A549 treated with CORT108297 at 1 μM for 4 hours (cell line): ENCODE results near the gene PKD2L1. TPM values are rescaled to one million over a fixed set of nuclear protein-coding genes. Genes with fewer than 3 reads are reported as not detected.

Source experiments
- total RNA-seq: library from RNA; stranded (reverse); fragments of 200-300 nt; extraction: Qiagen RNA extraction; gene quantifications from 5 replicates; pipeline ENCODE4 v1.2.3, GENCODE V29; 2022

PKD2L1 gene
- total RNA-seq: 0.03 to 0.07 TPM (median 0.05 TPM) in 3 of 5 replicates, not detected in the others

GRCh38 chr10:100330079-100330478, at the start of gene PKD2L1:
Gene PKD2L1 (minus strand): TSS chr10:100330228. CDS start chr10:100330103, 125 bp downstream.

GRCh38 chr10:100346765-100347567, 16.9 kb upstream of the PKD2L1 start, which contains the start of gene SCD:
Gene SCD (plus strand): TSS chr10:100347233. CDS start chr10:100347505, 272 bp downstream.

GRCh38 chr10:100286051-100287033, 43.7 kb downstream of the PKD2L1 start, which contains the start of gene BLOC1S2:
Gene BLOC1S2 (minus strand): TSS chr10:100286680. CDS start chr10:100286659, 21 bp downstream.

GRCh38 chr10:100267239-100268104, 62.6 kb downstream of the PKD2L1 start, which contains the start of gene CWF19L1:
Gene CWF19L1 (minus strand): TSS chr10:100267638. CDS start chr10:100267593, 45 bp downstream.

Other genes starting within 250 kb of the PKD2L1 start
- 0.14 to 0.32 TPM (median 0.23 TPM) in 5 replicates for gene CPN1, start 248.4 kb downstream of the PKD2L1 start, total RNA-seq
- gene ERLIN1, start 144.2 kb downstream of the PKD2L1 start, total RNA-seq: 42.6 to 68.6 TPM (median 53.8 TPM) in 5 replicates
- gene CHUK, start 100.6 kb downstream of the PKD2L1 start, total RNA-seq: 18.2 to 28.0 TPM (median 22.0 TPM) in 5 replicates
- gene CWF19L1, start 62.6 kb downstream of the PKD2L1 start, total RNA-seq: 19.4 to 26.9 TPM (median 21.3 TPM) in 5 replicates
- 95.2 to 120 TPM (median 98.5 TPM) in 5 replicates for gene BLOC1S2, start 43.5 kb downstream of the PKD2L1 start, total RNA-seq
- 136 to 190 TPM (median 165 TPM) in 5 replicates for gene SCD, start 17.0 kb upstream of the PKD2L1 start, total RNA-seq
- gene WNT8B, start 132.8 kb upstream of the PKD2L1 start, total RNA-seq: 0.03 to 0.07 TPM (median 0.04 TPM) in 3 of 5 replicates, not detected in the others
- 1.6 to 3.0 TPM (median 2.3 TPM) in 5 replicates for gene SEC31B, start 189.6 kb upstream of the PKD2L1 start, total RNA-seq
- gene NDUFB8, start 199.6 kb upstream of the PKD2L1 start, total RNA-seq: 275 to 300 TPM (median 284 TPM) in 5 replicates
- 12.7 to 19.7 TPM (median 17.0 TPM) in 5 replicates for gene HIF1AN, start 205.7 kb upstream of the PKD2L1 start, total RNA-seq